ENCODE results near the gene LONP2.
"Not testable (repeated sequence)": the region's sequence is repeated elsewhere in the genome, so short reads cannot be mapped to it uniquely, and the experiment has no call there.

LONP2 gene

GRCh38 chr16:48291754-48292153 is 47.7 kb downstream of the LONP2 start:
- H3K9me3 ChIP-seq (ENCODE audit: control insufficient read depth, low read length) = peaks cover 9% of the 10 kb centered on the region
- peaks cover 58% of the 10 kb centered on the region for H3K36me3 ChIP-seq (ENCODE audit: control insufficient read depth, insufficient read depth, low read length, severe bottlenecking)
- H3K4me3 ChIP-seq (ENCODE audit: low read length) = no peak overlapping the region
- H3K4me1 ChIP-seq (ENCODE audit: control insufficient read depth, insufficient read depth, low read length) = no peaks in the 10 kb centered on the region
- no peak for DNase-seq (ENCODE audit: low read depth)
- no peak overlapping the region for H3K9ac ChIP-seq (ENCODE audit: low read length)
- no peaks in the 10 kb centered on the region for H3K27me3 ChIP-seq (replicated peaks; ENCODE audit: control insufficient read depth, insufficient read depth, low read length)

GRCh38 chr16:48292452-48292851 is 48.4 kb downstream of the LONP2 start:
- no peaks in the 10 kb centered on the region for H3K27me3 ChIP-seq (replicated peaks; ENCODE audit: control insufficient read depth, insufficient read depth, low read length)
- no peak overlapping the region for H3K9ac ChIP-seq (ENCODE audit: low read length)
- peaks cover 2% of the 10 kb centered on the region for H3K9me3 ChIP-seq (ENCODE audit: control insufficient read depth, low read length)
- no peak overlapping the region for H3K4me3 ChIP-seq (ENCODE audit: low read length)
- H3K4me1 ChIP-seq (ENCODE audit: control insufficient read depth, insufficient read depth, low read length) = no peaks in the 10 kb centered on the region
- DNase-seq (ENCODE audit: low read depth) = no peak
- peaks cover 58% of the 10 kb centered on the region for H3K36me3 ChIP-seq (ENCODE audit: control insufficient read depth, insufficient read depth, low read length, severe bottlenecking)

- peaks cover 52% of the 10 kb centered on the region for H3K36me3 ChIP-seq (ENCODE audit: control insufficient read depth, insufficient read depth, low read length, severe bottlenecking)
- H3K9me3 ChIP-seq (ENCODE audit: control insufficient read depth, low read length) = no peaks in the 10 kb centered on the region
- DNase-seq (ENCODE audit: low read depth) = no peak
- no peaks in the 10 kb centered on the region for H3K27me3 ChIP-seq (replicated peaks; ENCODE audit: control insufficient read depth, insufficient read depth, low read length)
- H3K9ac ChIP-seq (ENCODE audit: low read length) = no peak overlapping the region
- H3K4me3 ChIP-seq (ENCODE audit: low read length) = no peak overlapping the region
- peaks cover 8% of the 10 kb centered on the region for H3K4me1 ChIP-seq (ENCODE audit: control insufficient read depth, insufficient read depth, low read length)
Measured at GRCh38 chr16:48294724-48295123, 50.6 kb downstream of the LONP2 start.

GRCh38 chr16:48295488-48296281 is 51.6 kb downstream of the LONP2 start:
- Histone ChIP-seq H3K27me3 (replicated peaks; ENCODE audit: control insufficient read depth, insufficient read depth, low read length) (no peaks in the 10 kb centered on the region), H3K4me1 (ENCODE audit: control insufficient read depth, insufficient read depth, low read length) (peaks cover 17% of the 10 kb centered on the region), H3K9ac (ENCODE audit: low read length) (no peak overlapping the region), H3K9me3 (ENCODE audit: control insufficient read depth, low read length) (no peaks in the 10 kb centered on the region), H3K4me3 (ENCODE audit: low read length) (no peak overlapping the region), H3K36me3 (ENCODE audit: control insufficient read depth, insufficient read depth, low read length, severe bottlenecking) (peaks cover 43% of the 10 kb centered on the region)
- no peak for DNase-seq (ENCODE audit: low read depth)

GRCh38 chr16:48299471-48299870 is 55.4 kb downstream of the LONP2 start:
- no peak for DNase-seq (ENCODE audit: low read depth)
- H3K27me3 ChIP-seq (replicated peaks; ENCODE audit: control insufficient read depth, insufficient read depth, low read length) = no peaks in the 10 kb centered on the region
- peak overlapping the region; percentile 78 for H3K9ac ChIP-seq (ENCODE audit: low read length)
- peaks cover 22% of the 10 kb centered on the region for H3K4me1 ChIP-seq (ENCODE audit: control insufficient read depth, insufficient read depth, low read length)
- peaks cover 62% of the 10 kb centered on the region for H3K36me3 ChIP-seq (ENCODE audit: control insufficient read depth, insufficient read depth, low read length, severe bottlenecking)
- H3K4me3 ChIP-seq (ENCODE audit: low read length) = no peak overlapping the region
- H3K9me3 ChIP-seq (ENCODE audit: control insufficient read depth, low read length) = no peaks in the 10 kb centered on the region

GRCh38 chr16:48300391-48300856 is 56.3 kb downstream of the LONP2 start:
- Histone ChIP-seq H3K9me3 (ENCODE audit: control insufficient read depth, low read length) (no peaks in the 10 kb centered on the region), H3K4me1 (ENCODE audit: control insufficient read depth, insufficient read depth, low read length) (peaks cover 22% of the 10 kb centered on the region), H3K9ac (ENCODE audit: low read length) (peak overlapping the region; percentile 78), H3K4me3 (ENCODE audit: low read length) (peak overlapping the region; percentile 34), H3K27me3 (replicated peaks; ENCODE audit: control insufficient read depth, insufficient read depth, low read length) (no peaks in the 10 kb centered on the region), H3K36me3 (ENCODE audit: control insufficient read depth, insufficient read depth, low read length, severe bottlenecking) (peaks cover 72% of the 10 kb centered on the region)
- peak; percentile 92 for DNase-seq (ENCODE audit: low read depth)

- Histone ChIP-seq H3K4me1 (ENCODE audit: control insufficient read depth, insufficient read depth, low read length) (peaks cover 3% of the 10 kb centered on the region), H3K36me3 (ENCODE audit: control insufficient read depth, insufficient read depth, low read length, severe bottlenecking) (peaks cover 81% of the 10 kb centered on the region), H3K4me3 (ENCODE audit: low read length) (no peak overlapping the region), H3K27me3 (replicated peaks; ENCODE audit: control insufficient read depth, insufficient read depth, low read length) (no peaks in the 10 kb centered on the region), H3K9ac (ENCODE audit: low read length) (no peak overlapping the region), H3K9me3 (ENCODE audit: control insufficient read depth, low read length) (peaks cover 31% of the 10 kb centered on the region)
- no peak for DNase-seq (ENCODE audit: low read depth)
Measured at GRCh38 chr16:48308535-48308934, 64.4 kb downstream of the LONP2 start.

- Histone ChIP-seq H3K27me3 (replicated peaks; ENCODE audit: control insufficient read depth, insufficient read depth, low read length) (no peaks in the 10 kb centered on the region), H3K9me3 (ENCODE audit: control insufficient read depth, low read length) (peaks cover 36% of the 10 kb centered on the region), H3K4me3 (ENCODE audit: low read length) (no peak overlapping the region), H3K36me3 (ENCODE audit: control insufficient read depth, insufficient read depth, low read length, severe bottlenecking) (peaks cover 61% of the 10 kb centered on the region), H3K4me1 (ENCODE audit: control insufficient read depth, insufficient read depth, low read length) (peaks cover 3% of the 10 kb centered on the region), H3K9ac (ENCODE audit: low read length) (no peak overlapping the region)
- DNase-seq (ENCODE audit: low read depth) = no peak
Measured at GRCh38 chr16:48310908-48311641, 67.0 kb downstream of the LONP2 start.

- H3K27me3 ChIP-seq (replicated peaks; ENCODE audit: control insufficient read depth, insufficient read depth, low read length); DNase-seq (ENCODE audit: low read depth); H3K4me1 ChIP-seq (ENCODE audit: control insufficient read depth, insufficient read depth, low read length); H3K9ac ChIP-seq (ENCODE audit: low read length); H3K4me3 ChIP-seq (ENCODE audit: low read length): not testable (repeated sequence)
- H3K36me3 ChIP-seq (ENCODE audit: control insufficient read depth, insufficient read depth, low read length, severe bottlenecking) = peaks cover 40% of the 10 kb centered on the region
- H3K9me3 ChIP-seq (ENCODE audit: control insufficient read depth, low read length) = peaks cover 24% of the 10 kb centered on the region
Measured at GRCh38 chr16:48313905-48314304, 69.8 kb downstream of the LONP2 start.

GRCh38 chr16:48317026-48317425 is 72.9 kb downstream of the LONP2 start:
- H3K27me3 ChIP-seq (replicated peaks; ENCODE audit: control insufficient read depth, insufficient read depth, low read length) = no peaks in the 10 kb centered on the region
- no peak for DNase-seq (ENCODE audit: low read depth)
- peaks cover 16% of the 10 kb centered on the region for H3K36me3 ChIP-seq (ENCODE audit: control insufficient read depth, insufficient read depth, low read length, severe bottlenecking)
- no peak overlapping the region for H3K9ac ChIP-seq (ENCODE audit: low read length)
- peaks cover 5% of the 10 kb centered on the region for H3K9me3 ChIP-seq (ENCODE audit: control insufficient read depth, low read length)
- no peak overlapping the region for H3K4me3 ChIP-seq (ENCODE audit: low read length)
- H3K4me1 ChIP-seq (ENCODE audit: control insufficient read depth, insufficient read depth, low read length) = peaks cover 17% of the 10 kb centered on the region

GRCh38 chr16:48317614-48318315 is 73.7 kb downstream of the LONP2 start:
- H3K9me3 ChIP-seq (ENCODE audit: control insufficient read depth, low read length) = peaks cover 5% of the 10 kb centered on the region
- DNase-seq (ENCODE audit: low read depth) = peak; percentile 38
- no peak overlapping the region for H3K4me3 ChIP-seq (ENCODE audit: low read length)

More at GRCh38 chr16:48317614-48318315, 73.7 kb downstream of the LONP2 start:
- Histone ChIP-seq H3K9ac (ENCODE audit: low read length) (no peak overlapping the region), H3K4me1 (ENCODE audit: control insufficient read depth, insufficient read depth, low read length) (peaks cover 17% of the 10 kb centered on the region), H3K27me3 (replicated peaks; ENCODE audit: control insufficient read depth, insufficient read depth, low read length) (no peaks in the 10 kb centered on the region), H3K36me3 (ENCODE audit: control insufficient read depth, insufficient read depth, low read length, severe bottlenecking) (peaks cover 19% of the 10 kb centered on the region)

Data from adipocyte (in vitro differentiated cells).